ENCODE data around the gene CNOT11.

DNA sequence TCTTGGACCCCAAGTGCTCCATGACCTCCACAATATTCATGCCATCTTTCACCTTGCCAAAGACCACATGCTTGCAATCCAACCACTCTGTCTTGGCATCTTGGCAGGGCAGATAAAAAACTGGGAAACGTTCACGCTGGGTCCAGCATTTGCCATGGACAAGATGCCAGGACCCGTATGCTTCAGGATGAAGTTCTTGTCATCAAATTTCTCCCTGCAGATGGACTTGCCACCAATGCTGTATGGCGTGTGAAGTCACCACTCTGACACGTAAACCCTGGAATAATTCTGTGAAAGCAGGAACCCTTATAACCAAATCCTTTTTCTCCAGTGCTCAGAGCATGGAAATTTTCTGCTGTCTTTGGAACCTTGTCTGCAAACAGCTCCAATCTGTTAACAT lies 21.5 kb downstream of the CNOT11 start:
- TF ChIP-seq, protein P1, sequence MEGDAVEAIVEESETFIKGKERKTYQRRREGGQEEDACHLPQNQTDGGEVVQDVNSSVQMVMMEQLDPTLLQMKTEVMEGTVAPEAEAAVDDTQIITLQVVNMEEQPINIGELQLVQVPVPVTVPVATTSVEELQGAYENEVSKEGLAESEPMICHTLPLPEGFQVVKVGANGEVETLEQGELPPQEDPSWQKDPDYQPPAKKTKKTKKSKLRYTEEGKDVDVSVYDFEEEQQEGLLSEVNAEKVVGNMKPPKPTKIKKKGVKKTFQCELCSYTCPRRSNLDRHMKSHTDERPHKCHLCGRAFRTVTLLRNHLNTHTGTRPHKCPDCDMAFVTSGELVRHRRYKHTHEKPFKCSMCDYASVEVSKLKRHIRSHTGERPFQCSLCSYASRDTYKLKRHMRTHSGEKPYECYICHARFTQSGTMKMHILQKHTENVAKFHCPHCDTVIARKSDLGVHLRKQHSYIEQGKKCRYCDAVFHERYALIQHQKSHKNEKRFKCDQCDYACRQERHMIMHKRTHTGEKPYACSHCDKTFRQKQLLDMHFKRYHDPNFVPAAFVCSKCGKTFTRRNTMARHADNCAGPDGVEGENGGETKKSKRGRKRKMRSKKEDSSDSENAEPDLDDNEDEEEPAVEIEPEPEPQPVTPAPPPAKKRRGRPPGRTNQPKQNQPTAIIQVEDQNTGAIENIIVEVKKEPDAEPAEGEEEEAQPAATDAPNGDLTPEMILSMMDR (IDR thresholded peaks at IDR 0.05 in 2 of 3, conservative IDR thresholded peaks at IDR 0.05 in 1 of 3; ENCODE audit: borderline replicate concordance in 1 of 3, insufficient read depth in 1 of 3, low read depth in 2 of 3, low read length in 2 of 3): no peak
- TF ChIP-seq EGR1 (IDR thresholded peaks at IDR 0.05; ENCODE audit: low read depth): no peak
- TF ChIP-seq EZH2 (IDR thresholded peaks at IDR 0.05): no peak

All from HCT116 (cell line).